ENCODE data around the gene NUDT17.

NUDT17 gene

GRCh38 chr1:145827966-145828365 lies 17.5 kb upstream of the NUDT17 start (continued):
- TF ChIP-seq MYNN (tag by site-specific recombination; IDR thresholded peaks at IDR 0.05; ENCODE audit: borderline replicate concordance) (no peak), ZNF600 (tag by site-specific recombination; IDR thresholded peaks at IDR 0.05) (no peak), ZNF501 (tag by site-specific recombination; IDR thresholded peaks at IDR 0.05) (no peak), BCL11A (tag by site-specific recombination; IDR thresholded peaks at IDR 0.05; ENCODE audit: low read depth) (no peak), TCF7L2 (IDR thresholded peaks at IDR 0.05; ENCODE audit: borderline replicate concordance, low read depth, low read length) (no peak), GLIS2 (tag by site-specific recombination; IDR thresholded peaks at IDR 0.05) (no peak), ZNF571 (tag by site-specific recombination; IDR thresholded peaks at IDR 0.05) (no peak), ZNF211 (tag by site-specific recombination; IDR thresholded peaks at IDR 0.05; ENCODE audit: low read depth) (no peak), ZNF174 (tag by site-specific recombination; IDR thresholded peaks at IDR 0.05) (no peak), ZNF146 (tag by site-specific recombination; IDR thresholded peaks at IDR 0.05) (no peak)
- TF ChIP-seq, protein P1, sequence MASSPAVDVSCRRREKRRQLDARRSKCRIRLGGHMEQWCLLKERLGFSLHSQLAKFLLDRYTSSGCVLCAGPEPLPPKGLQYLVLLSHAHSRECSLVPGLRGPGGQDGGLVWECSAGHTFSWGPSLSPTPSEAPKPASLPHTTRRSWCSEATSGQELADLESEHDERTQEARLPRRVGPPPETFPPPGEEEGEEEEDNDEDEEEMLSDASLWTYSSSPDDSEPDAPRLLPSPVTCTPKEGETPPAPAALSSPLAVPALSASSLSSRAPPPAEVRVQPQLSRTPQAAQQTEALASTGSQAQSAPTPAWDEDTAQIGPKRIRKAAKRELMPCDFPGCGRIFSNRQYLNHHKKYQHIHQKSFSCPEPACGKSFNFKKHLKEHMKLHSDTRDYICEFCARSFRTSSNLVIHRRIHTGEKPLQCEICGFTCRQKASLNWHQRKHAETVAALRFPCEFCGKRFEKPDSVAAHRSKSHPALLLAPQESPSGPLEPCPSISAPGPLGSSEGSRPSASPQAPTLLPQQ (tag by site-specific recombination; IDR thresholded peaks at IDR 0.05): no peak
- TF ChIP-seq, protein P2, sequence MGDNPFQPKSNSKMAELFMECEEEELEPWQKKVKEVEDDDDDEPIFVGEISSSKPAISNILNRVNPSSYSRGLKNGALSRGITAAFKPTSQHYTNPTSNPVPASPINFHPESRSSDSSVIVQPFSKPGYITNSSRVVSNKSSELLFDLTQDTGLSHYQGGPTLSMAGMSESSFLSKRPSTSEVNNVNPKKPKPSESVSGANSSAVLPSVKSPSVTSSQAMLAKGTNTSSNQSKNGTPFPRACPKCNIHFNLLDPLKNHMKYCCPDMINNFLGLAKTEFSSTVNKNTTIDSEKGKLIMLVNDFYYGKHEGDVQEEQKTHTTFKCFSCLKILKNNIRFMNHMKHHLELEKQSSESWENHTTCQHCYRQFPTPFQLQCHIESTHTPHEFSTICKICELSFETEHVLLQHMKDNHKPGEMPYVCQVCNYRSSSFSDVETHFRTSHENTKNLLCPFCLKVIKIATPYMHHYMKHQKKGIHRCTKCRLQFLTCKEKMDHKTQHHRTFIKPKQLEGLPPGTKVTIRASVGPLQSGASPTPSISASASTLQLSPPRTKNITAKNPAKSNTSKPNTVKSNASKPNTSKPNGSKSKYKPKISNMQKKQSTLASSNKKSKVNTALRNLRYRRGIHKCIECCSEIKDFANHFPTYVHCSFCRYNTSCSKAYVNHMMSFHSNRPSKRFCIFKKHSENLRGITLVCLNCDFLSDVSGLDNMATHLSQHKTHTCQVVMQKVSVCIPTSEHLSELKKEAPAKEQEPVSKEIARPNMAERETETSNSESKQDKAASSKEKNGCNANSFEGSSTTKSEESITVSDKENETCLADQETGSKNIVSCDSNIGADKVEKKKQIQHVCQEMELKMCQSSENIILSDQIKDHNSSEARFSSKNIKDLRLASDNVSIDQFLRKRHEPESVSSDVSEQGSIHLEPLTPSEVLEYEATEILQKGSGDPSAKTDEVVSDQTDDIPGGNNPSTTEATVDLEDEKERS (tag by site-specific recombination; IDR thresholded peaks at IDR 0.05): no peak
- TF ChIP-seq, protein P3, sequence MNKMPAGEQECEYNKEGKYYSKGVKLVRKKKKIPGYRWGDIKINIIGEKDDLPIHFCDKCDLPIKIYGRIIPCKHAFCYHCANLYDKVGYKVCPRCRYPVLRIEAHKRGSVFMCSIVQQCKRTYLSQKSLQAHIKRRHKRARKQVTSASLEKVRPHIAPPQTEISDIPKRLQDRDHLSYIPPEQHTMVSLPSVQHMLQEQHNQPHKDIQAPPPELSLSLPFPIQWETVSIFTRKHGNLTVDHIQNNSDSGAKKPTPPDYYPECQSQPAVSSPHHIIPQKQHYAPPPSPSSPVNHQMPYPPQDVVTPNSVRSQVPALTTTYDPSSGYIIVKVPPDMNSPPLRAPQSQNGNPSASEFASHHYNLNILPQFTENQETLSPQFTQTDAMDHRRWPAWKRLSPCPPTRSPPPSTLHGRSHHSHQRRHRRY (tag by site-specific recombination; IDR thresholded peaks at IDR 0.05): no peak

- Histone ChIP-seq H3K4me3 (ENCODE audit: low read depth, low read length) (no peak overlapping the region), H3K27ac (ENCODE audit: extremely low read depth, low read depth, low read length) (no peak overlapping the region), H3K36me3 (ENCODE audit: control insufficient read depth in 2 of 2, insufficient read depth in 1 of 2, low read length in 2 of 2) (peaks cover 56 to 76% of the 10 kb centered on the region in 2 experiments), H3K4me1 (ENCODE audit: control insufficient read depth, insufficient read depth, low read length) (no peaks in the 10 kb centered on the region), H3K9me3 (ENCODE audit: control insufficient read depth, insufficient read depth, low read depth, low read length) (no peaks in the 10 kb centered on the region)
- CTCF ChIA-PET: interaction anchor here (13.7 kb wide), 1 partner anchor 18 kb away, joined by 112 read pairs; the partner anchor contains the start of gene NUDT17
- POLR2A ChIA-PET: interaction anchor here (0.5 kb wide), 1 partner anchor 105 kb away, joined by 3 read pairs; no protein-coding TSS in a partner anchor
- no peak for TF ChIP-seq TRIM28 (IDR thresholded peaks at IDR 0.05; ENCODE audit: borderline replicate concordance, low read length)
- TF ChIP-seq ZNF701 (tag by site-specific recombination; IDR thresholded peaks at IDR 0.05): no peak
- TF ChIP-seq ZSCAN5A (tag by site-specific recombination; IDR thresholded peaks at IDR 0.05): no peak
- TF ChIP-seq FEZF1 (tag by site-specific recombination; IDR thresholded peaks at IDR 0.05): no peak
- no peak for TF ChIP-seq ZBTB48 (tag by site-specific recombination; IDR thresholded peaks at IDR 0.05)
- TF ChIP-seq ZFHX2 (tag by site-specific recombination; conservative IDR thresholded peaks at IDR 0.05): no peak
- TF ChIP-seq ZNF670 (tag by site-specific recombination; IDR thresholded peaks at IDR 0.05; ENCODE audit: low read depth): no peak
- TF ChIP-seq ZNF548 (tag by site-specific recombination; IDR thresholded peaks at IDR 0.05): no peak
- no peak for TF ChIP-seq ZNF394 (tag by site-specific recombination; IDR thresholded peaks at IDR 0.05; ENCODE audit: borderline replicate concordance)
- no peak for TF ChIP-seq ZNF571 (tag by site-specific recombination; IDR thresholded peaks at IDR 0.05)
- no peak for TF ChIP-seq ZNF558 (tag by site-specific recombination; IDR thresholded peaks at IDR 0.05)
- TF ChIP-seq ZNF747 (tag by site-specific recombination; IDR thresholded peaks at IDR 0.05): no peak
- TF ChIP-seq ZNF133 (tag by site-specific recombination; IDR thresholded peaks at IDR 0.05): no peak
- TF ChIP-seq ZNF514 (tag by site-specific recombination; IDR thresholded peaks at IDR 0.05): no peak
- no peak for TF ChIP-seq ZNF707 (tag by site-specific recombination; IDR thresholded peaks at IDR 0.05)
- no peak for TF ChIP-seq ZNF121 (tag by site-specific recombination; IDR thresholded peaks at IDR 0.05)
- no peak for TF ChIP-seq ZNF175 (tag by site-specific recombination; IDR thresholded peaks at IDR 0.05)
- TF ChIP-seq ZSCAN4 (tag by site-specific recombination; IDR thresholded peaks at IDR 0.05): no peak
Observed at GRCh38 chr1:145828367-145829026, 16.9 kb upstream of the NUDT17 start.
